ENCODE measurements around the gene FGD1. TPM values are rescaled to one million over a fixed set of nuclear protein-coding genes. Genes with fewer than 3 reads are reported as not detected.
A peak's percentile ranks its signal among the peaks of the same experiment; 100 is the strongest.

Gene FGD1
- total and polyA plus RNA-seq, 4 donors, result 8.9 to 41.2 (median 25.3) TPM

DNA sequence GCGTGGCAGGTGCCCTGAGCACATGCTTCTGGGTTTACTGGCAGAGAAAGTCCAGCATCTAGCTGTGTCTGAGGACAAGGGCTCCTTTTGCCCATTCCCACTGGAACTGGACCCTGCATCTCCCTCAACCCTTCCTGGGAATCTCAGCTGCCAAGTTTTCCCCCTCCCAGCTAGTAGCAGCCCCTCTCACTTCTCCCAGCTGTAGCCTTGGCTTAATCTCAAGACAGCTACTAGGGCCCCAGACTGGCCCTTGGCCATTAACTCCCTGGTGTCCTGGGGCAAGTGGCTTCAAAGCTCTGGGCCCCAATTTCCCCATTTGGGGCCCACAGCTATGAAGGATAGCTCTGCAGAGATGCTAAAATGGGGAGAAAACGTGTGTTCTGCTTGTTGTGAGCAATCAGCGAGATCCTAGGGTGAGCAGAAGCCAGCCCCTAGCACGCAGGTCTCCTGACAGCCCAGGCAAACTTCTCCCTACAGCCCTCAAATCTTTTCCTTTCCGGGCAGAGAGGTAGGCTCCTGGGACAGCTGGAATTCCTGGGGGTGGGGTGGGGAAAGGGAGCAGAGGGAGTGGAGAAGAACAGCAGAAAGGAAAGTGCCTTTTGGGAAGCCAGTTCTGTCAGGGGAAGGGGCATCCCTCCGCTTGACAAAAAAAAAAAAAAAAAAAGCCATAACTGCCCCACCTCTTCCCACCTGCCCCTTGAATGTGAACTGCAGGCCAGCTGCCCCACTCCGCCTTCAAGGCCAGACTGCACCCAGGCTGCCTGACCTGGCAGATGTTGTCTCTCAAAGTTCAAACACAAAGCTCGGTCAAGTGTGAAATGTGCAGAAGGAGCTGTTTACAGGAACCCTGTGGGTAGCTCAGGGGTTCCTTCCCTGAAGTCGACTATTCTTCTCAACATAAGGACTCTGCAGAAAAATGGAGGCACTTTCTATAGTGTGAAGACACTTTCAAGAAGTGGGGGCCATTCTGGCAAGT is 16.6 kb downstream of the FGD1 start:
- no peak overlapping the region for H3K4me3 ChIP-seq (ENCODE audit: low read depth, low read length)
- peaks cover 42% of the 10 kb centered on the region for H3K4me1 ChIP-seq (ENCODE audit: control insufficient read depth, insufficient read depth, low read length)
- H3K27me3 ChIP-seq (ENCODE audit: control insufficient read depth, insufficient read depth, low read length), result no peaks in the 10 kb centered on the region
- WGBS (ENCODE audit: insufficient coverage), result 36% methylated on average over 1 of the region's 9 CpGs
- H3K27ac ChIP-seq (ENCODE audit: low read depth, low read length), result peak overlapping the region; percentile 3
- H3K36me3 ChIP-seq (ENCODE audit: control insufficient read depth, insufficient read depth, low read length), result peaks cover 2% of the 10 kb centered on the region
- no peaks in the 10 kb centered on the region for H3K9me3 ChIP-seq (ENCODE audit: control insufficient read depth, insufficient read depth, low read length)
- DNase-seq (ENCODE audit: low read depth in 4 of 6, low spot score in 6 of 6), result peak in 2 of 6 donors; percentile 44 to 70

DNA sequence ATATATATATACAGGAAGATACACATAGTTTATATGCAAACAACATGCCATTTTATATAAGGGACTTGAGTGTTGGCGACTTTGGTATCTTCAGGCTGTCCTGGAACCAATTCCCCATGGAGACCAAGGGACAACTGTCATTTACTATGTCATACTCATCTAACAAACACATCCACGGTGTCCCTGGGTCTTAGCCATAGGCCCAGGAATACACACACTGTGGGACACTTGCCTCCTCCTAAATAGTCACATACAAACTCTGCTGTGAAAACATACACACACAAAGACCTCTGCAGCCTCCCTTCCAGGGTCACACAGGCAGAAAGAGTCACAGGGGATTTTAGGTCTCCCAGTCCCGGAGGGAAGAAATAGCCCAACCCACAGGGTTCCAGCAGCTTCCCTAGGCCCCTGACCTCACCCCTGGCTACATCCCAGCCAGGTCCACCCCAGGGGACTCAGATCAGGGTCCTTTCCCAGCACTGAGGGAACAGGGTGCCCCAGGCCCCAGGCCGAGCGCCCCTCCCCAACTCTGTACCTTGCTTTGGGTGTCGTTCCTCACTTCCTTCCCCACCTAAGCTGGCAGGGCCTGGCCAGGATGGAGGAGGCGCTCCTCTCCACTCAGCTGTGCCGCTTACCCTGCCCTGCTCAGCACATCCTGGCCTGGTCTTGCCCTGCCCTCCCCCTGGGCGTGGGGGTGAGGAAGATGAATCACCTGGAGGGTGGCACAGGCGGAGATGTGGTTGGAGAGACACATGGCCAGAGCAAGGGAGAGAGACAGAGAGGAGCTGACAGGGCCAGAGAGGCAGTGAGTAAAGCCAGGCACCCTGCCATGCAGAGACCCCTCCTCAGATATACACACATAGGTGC is 21.8 kb downstream of the FGD1 start:
- 76% methylated on average over 6 of the region's 10 CpGs for WGBS (ENCODE audit: insufficient coverage)
- no peaks in the 10 kb centered on the region for H3K9me3 ChIP-seq (ENCODE audit: control insufficient read depth, insufficient read depth, low read length)

DNA sequence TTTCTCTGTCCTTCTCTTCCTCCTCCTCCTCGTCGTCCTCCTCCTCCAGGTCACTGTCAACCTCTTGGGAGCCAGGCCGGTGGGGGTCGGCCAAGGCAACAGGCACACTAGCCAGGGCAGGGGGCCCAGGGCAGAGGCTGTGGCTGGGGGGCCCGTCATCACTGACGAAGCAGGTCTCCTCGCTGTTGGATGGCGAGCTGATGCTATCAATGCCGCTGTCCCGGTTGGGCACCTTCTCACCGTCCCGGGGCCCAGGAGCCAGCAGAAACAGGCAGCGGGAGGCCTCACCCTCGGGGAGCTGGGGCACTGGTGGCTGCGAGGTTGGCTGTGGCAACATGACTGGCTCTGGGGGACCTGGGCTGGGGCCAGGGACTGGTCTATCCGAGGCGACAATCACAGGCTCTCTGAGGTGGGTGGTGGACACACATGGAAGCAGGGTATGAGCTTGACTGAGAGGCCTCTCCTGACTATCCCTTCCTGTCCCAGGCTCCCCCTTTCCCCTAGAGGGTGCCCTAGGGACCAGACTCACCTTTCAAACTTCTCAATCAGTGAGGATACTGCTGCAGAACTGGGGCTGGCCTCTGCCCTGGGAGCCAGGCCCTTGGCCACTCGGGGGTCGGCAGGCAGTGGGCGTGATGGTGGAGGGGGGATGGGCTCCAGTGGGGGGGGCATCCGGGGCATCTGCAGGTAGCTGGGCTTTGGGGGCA is 25.8 kb downstream of the FGD1 start:
- H3K4me1 ChIP-seq (ENCODE audit: control insufficient read depth, insufficient read depth, low read length), result no peaks in the 10 kb centered on the region
- H3K27me3 ChIP-seq (ENCODE audit: control insufficient read depth, insufficient read depth, low read length), result no peaks in the 10 kb centered on the region
- peaks cover 51% of the 10 kb centered on the region for H3K36me3 ChIP-seq (ENCODE audit: control insufficient read depth, insufficient read depth, low read length)
- H3K9me3 ChIP-seq (ENCODE audit: control insufficient read depth, insufficient read depth, low read length), result no peaks in the 10 kb centered on the region
- WGBS (ENCODE audit: insufficient coverage), result 79% methylated on average over 17 of the region's 21 CpGs
- no peak overlapping the region for H3K27ac ChIP-seq (ENCODE audit: low read depth, low read length)
- H3K4me3 ChIP-seq (ENCODE audit: low read depth, low read length), result no peak overlapping the region
- DNase-seq (ENCODE audit: low read depth in 4 of 6, low spot score in 6 of 6), result no peak

More for the DNA sequence above, 21.8 kb downstream of the FGD1 start:
- Histone ChIP-seq H3K27ac (ENCODE audit: low read depth, low read length) (no peak overlapping the region), H3K4me1 (ENCODE audit: control insufficient read depth, insufficient read depth, low read length) (peaks cover 10% of the 10 kb centered on the region), H3K36me3 (ENCODE audit: control insufficient read depth, insufficient read depth, low read length) (peaks cover 22% of the 10 kb centered on the region), H3K4me3 (ENCODE audit: low read depth, low read length) (no peak overlapping the region), H3K27me3 (ENCODE audit: control insufficient read depth, insufficient read depth, low read length) (no peaks in the 10 kb centered on the region)
- DNase-seq (ENCODE audit: low read depth in 4 of 6, low spot score in 6 of 6), result no peak

DNA sequence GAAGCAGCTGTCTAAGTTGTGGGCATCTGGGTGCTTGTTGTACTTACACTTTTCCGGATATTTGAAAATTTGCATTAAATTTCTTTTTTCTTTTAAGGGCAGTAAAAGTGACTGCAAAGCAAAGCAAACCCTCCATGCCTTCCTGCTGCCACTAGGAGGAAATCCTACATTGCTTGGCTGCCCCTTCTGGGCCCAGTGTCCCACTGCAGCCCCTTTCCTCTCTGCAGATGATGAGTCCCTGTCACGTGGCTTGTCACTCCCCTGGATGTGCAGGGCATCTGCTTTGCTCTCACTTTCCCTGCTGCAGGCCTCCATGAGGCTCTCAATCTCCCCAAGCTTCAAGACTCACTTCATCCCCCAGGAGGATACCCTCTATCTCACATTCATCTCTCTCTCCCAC is 43.1 kb downstream of the FGD1 start:
- Histone ChIP-seq H3K36me3 (ENCODE audit: control insufficient read depth, insufficient read depth, low read length) (peaks cover 20% of the 10 kb centered on the region), H3K4me3 (ENCODE audit: low read depth, low read length) (no peak overlapping the region), H3K27ac (ENCODE audit: low read depth, low read length) (no peak overlapping the region), H3K4me1 (ENCODE audit: control insufficient read depth, insufficient read depth, low read length) (no peaks in the 10 kb centered on the region), H3K27me3 (ENCODE audit: control insufficient read depth, insufficient read depth, low read length) (no peaks in the 10 kb centered on the region), H3K9me3 (ENCODE audit: control insufficient read depth, insufficient read depth, low read length) (no peaks in the 10 kb centered on the region)
- peak in 2 of 6 donors; percentile 5 to 8 for DNase-seq (ENCODE audit: low read depth in 4 of 6, low spot score in 6 of 6)
- WGBS (ENCODE audit: insufficient coverage), result 0% methylated on average over 1 of the region's 2 CpGs

DNA sequence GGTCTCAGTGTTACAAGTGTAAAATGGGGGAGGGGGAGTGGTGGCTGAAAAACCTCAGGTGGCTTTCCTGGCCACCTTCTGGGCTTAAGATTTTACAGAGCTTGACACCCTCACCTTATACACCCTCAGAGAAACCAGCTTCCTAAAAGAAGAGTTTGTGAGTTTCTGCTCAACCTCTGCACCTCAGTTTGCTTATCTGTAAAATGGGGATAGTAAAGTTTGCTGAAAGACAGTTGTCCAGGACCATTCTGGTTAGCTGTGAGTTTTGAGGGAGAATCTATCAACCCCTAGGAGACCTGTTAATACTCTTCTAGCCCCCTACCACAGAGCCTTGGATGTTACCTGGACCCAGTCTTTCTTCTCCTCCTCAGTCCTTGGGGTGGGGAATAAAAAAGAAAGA is 46.1 kb downstream of the FGD1 start:
- DNase-seq (ENCODE audit: low read depth in 4 of 6, low spot score in 6 of 6), result no peak
- Histone ChIP-seq H3K4me1 (ENCODE audit: control insufficient read depth, insufficient read depth, low read length) (no peaks in the 10 kb centered on the region), H3K36me3 (ENCODE audit: control insufficient read depth, insufficient read depth, low read length) (peaks cover 25% of the 10 kb centered on the region), H3K27ac (ENCODE audit: low read depth, low read length) (no peak overlapping the region), H3K27me3 (ENCODE audit: control insufficient read depth, insufficient read depth, low read length) (no peaks in the 10 kb centered on the region), H3K4me3 (ENCODE audit: low read depth, low read length) (no peak overlapping the region), H3K9me3 (ENCODE audit: control insufficient read depth, insufficient read depth, low read length) (no peaks in the 10 kb centered on the region)

DNA sequence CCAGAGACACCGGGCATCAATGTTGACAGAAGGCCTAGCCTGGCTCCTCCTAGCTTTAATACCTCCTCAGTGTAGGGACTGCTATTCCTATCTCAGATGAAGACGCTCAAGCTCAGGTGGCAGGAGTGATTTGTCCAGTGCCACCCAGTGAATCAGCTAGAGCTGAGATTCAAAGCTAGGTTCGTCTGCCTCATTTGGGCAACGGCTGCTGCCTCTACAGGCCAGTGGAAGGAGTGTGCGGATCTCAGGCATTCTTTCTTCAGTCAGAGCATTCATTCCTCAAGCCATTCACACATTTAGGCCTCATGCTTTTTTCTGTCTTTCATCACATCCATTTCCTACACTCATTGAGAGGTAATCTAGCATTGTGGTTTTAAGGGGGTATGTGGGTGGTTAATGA is 48.6 kb downstream of the FGD1 start:
- peak in 1 of 6 donors; percentile 12 for DNase-seq (ENCODE audit: low read depth in 4 of 6, low spot score in 6 of 6)
- peaks cover 32% of the 10 kb centered on the region for H3K36me3 ChIP-seq (ENCODE audit: control insufficient read depth, insufficient read depth, low read length)
- no peaks in the 10 kb centered on the region for H3K9me3 ChIP-seq (ENCODE audit: control insufficient read depth, insufficient read depth, low read length)

DNA sequence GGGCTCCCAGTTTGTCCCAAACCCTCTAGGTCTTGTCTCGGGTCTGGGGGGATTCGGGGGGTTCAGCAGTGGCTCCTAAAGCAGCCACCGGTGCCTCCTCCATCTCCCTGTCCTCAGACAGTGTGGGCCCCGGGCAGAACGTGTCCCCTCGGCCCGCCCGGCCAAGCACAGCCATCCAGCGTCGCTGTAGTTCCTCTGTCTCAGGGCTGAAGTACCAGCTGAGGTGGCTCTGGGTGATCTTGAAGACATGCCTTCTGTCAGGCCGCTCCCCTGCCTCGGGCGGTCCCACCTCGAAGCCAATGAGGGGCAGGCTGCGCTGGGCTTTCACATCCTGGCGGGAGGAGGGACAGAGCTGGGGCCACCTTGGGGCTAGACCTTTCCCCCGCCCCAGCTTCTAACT is 50.0 kb downstream of the FGD1 start:
- H3K9me3 ChIP-seq (ENCODE audit: control insufficient read depth, insufficient read depth, low read length), result no peaks in the 10 kb centered on the region
- H3K4me3 ChIP-seq (ENCODE audit: low read depth, low read length), result no peak overlapping the region
- no peaks in the 10 kb centered on the region for H3K27me3 ChIP-seq (ENCODE audit: control insufficient read depth, insufficient read depth, low read length)
- no peaks in the 10 kb centered on the region for H3K4me1 ChIP-seq (ENCODE audit: control insufficient read depth, insufficient read depth, low read length)
- WGBS (ENCODE audit: insufficient coverage), result 73% methylated on average over 16 of the region's 17 CpGs
- H3K36me3 ChIP-seq (ENCODE audit: control insufficient read depth, insufficient read depth, low read length), result peaks cover 32% of the 10 kb centered on the region
- DNase-seq (ENCODE audit: low read depth in 4 of 6, low spot score in 6 of 6), result no peak
- H3K27ac ChIP-seq (ENCODE audit: low read depth, low read length), result no peak overlapping the region

More for the DNA sequence above, 48.6 kb downstream of the FGD1 start:
- 73% methylated on average over 4 of the region's 5 CpGs for WGBS (ENCODE audit: insufficient coverage)
- H3K27me3 ChIP-seq (ENCODE audit: control insufficient read depth, insufficient read depth, low read length), result no peaks in the 10 kb centered on the region
- H3K4me1 ChIP-seq (ENCODE audit: control insufficient read depth, insufficient read depth, low read length), result no peaks in the 10 kb centered on the region
- H3K4me3 ChIP-seq (ENCODE audit: low read depth, low read length), result no peak overlapping the region
- H3K27ac ChIP-seq (ENCODE audit: low read depth, low read length), result no peak overlapping the region

DNA sequence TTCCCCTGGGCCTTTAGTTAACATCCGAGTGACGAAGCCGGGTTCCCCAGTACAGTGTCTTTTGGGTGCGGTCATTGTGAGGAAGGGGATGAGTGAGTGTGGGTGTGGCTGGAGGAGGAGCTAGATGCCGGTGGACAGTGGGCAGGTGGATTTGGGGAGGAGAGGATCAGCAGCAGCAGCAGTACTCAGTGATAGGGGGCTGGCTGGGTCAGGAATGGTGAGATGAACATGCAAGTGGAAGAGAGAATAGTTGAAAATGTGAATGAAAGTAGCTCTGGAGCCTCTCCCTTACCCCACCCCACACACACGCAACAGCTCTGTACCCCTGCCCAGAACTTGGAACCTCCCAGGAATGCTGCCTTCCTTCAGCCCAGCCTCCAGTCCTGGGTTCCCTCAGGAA is 51.3 kb downstream of the FGD1 start:
- Histone ChIP-seq H3K9me3 (ENCODE audit: control insufficient read depth, insufficient read depth, low read length) (no peaks in the 10 kb centered on the region), H3K4me3 (ENCODE audit: low read depth, low read length) (no peak overlapping the region), H3K36me3 (ENCODE audit: control insufficient read depth, insufficient read depth, low read length) (peaks cover 29% of the 10 kb centered on the region), H3K27ac (ENCODE audit: low read depth, low read length) (no peak overlapping the region), H3K4me1 (ENCODE audit: control insufficient read depth, insufficient read depth, low read length) (no peaks in the 10 kb centered on the region), H3K27me3 (ENCODE audit: control insufficient read depth, insufficient read depth, low read length) (no peaks in the 10 kb centered on the region)
- no peak for DNase-seq (ENCODE audit: low read depth in 4 of 6, low spot score in 6 of 6)
- WGBS (ENCODE audit: insufficient coverage), result 80% methylated on average over 5 of the region's 6 CpGs

DNA sequence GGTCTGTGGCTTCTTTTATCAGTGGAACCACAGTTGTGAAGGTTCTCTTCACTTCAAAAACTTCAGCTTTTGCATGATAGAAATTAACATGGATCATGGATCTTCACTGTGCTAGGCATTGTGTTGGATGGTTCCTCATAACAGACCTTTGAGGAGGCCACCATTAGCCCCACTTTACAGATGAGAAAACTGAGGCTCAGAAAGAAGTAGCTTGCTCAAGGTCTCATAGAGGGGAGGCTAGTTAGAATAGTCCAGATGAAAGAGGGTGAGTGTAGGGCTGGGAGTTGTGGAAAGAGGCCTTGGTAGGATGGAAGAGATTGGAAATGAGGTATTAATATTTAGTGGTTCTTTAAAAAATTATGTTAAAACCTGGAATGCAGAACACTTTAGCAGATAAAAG is 53.2 kb downstream of the FGD1 start:
- Histone ChIP-seq H3K4me1 (ENCODE audit: control insufficient read depth, insufficient read depth, low read length) (no peaks in the 10 kb centered on the region), H3K9me3 (ENCODE audit: control insufficient read depth, insufficient read depth, low read length) (no peaks in the 10 kb centered on the region), H3K27me3 (ENCODE audit: control insufficient read depth, insufficient read depth, low read length) (no peaks in the 10 kb centered on the region)

More for the DNA sequence above, 53.2 kb downstream of the FGD1 start:
- H3K4me3 ChIP-seq (ENCODE audit: low read depth, low read length), result no peak overlapping the region
- H3K27ac ChIP-seq (ENCODE audit: low read depth, low read length), result no peak overlapping the region
- peaks cover 21% of the 10 kb centered on the region for H3K36me3 ChIP-seq (ENCODE audit: control insufficient read depth, insufficient read depth, low read length)
- DNase-seq (ENCODE audit: low read depth in 4 of 6, low spot score in 6 of 6), result no peak
